Progenitor cell of endocrine pancreas (in vitro differentiated cells): Measurements from ENCODE around the gene AMELY. TPM values are rescaled to one million over a fixed set of nuclear protein-coding genes. Genes with fewer than 3 reads are reported as not detected.

Experiments
- DNase-seq: peaks from one replicate; pipeline ENCODE4 v3.0.0; 2021; ENCODE audit warnings: low spot score; ENCODE audit not compliant: unreplicated experiment
- H3K27ac Mint-ChIP-seq: 2 replicates; pipeline ENCODE4 v1.8.0; 2021; ENCODE audit warnings: mild to moderate bottlenecking, moderate library complexity, mixed read lengths
- H3K27me3 Mint-ChIP-seq: 2 replicates; pipeline ENCODE4 v1.8.0; 2021; ENCODE audit warnings: mixed read lengths
- H3K36me3 Mint-ChIP-seq: 2 replicates; pipeline ENCODE4 v1.8.0; 2022; ENCODE audit warnings: mixed read lengths; ENCODE audit not compliant: insufficient read depth
- H3K4me1 Mint-ChIP-seq: 2 replicates; pipeline ENCODE4 v1.8.0; 2021; ENCODE audit warnings: low read depth, mixed read lengths
- H3K4me3 Mint-ChIP-seq: 2 replicates; pipeline ENCODE4 v1.8.0; 2021; ENCODE audit warnings: low read depth, mild to moderate bottlenecking, moderate library complexity, mixed read lengths
- H3K9me3 Mint-ChIP-seq: 2 replicates; pipeline ENCODE4 v1.8.0; 2021; ENCODE audit warnings: low read depth, mixed read lengths
- total RNA-seq: library from RNA; stranded (reverse); gene quantifications from 2 replicates; pipeline ENCODE4 v1.2.1, GENCODE V29; 2021
- TF ChIP-seq, protein P1 (sequence below): fragments of 200-600 bp; sonication (generic); IDR thresholded peaks from one replicate; pipeline ENCODE4 v1.5.0; 2021; ENCODE audit warnings: antibody characterized with exemption, mild to moderate bottlenecking; ENCODE audit not compliant: unreplicated experiment

The AMELY gene
- total RNA-seq, 1 donor from 2014 or later = not detected

DNA sequence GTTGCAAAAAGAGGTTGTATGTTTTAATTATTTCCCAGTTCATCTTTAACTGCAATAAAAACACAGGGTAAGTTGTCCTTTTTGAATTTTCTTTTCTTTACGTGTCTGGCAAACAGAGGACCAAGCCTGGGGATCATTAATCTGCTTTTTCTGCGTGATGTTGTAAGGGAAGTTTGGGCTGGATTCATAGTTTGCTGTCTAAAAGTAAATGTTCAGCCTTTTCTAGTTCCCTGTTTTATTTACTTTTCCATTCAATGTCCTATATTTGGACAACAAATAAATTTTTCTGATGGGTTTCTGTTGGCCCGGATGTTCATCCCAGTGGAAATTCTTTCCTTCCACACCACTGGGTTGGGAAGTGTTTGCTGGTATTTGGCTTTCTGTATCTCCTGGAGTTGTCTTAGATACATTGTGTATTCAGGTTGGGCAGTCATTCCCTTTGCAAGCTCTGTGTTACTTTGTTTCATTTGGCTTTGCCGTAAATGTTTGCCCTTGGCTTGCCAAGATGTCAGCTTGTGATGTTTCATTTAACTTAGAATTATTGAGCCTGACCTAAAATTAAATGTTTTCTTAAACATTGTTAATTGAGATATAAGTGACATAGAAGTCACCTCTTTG lies 20.3 kb upstream of the AMELY start:
- Mint-ChIP-seq H3K36me3 (no peaks in the 10 kb centered on the region), H3K4me3 (no peak overlapping the region), H3K4me1 (no peaks in the 10 kb centered on the region), H3K27me3 (no peaks in the 10 kb centered on the region), H3K27ac (no peak overlapping the region), H3K9me3 (no peaks in the 10 kb centered on the region)
- DNase-seq = no peak
- TF ChIP-seq, protein P1, sequence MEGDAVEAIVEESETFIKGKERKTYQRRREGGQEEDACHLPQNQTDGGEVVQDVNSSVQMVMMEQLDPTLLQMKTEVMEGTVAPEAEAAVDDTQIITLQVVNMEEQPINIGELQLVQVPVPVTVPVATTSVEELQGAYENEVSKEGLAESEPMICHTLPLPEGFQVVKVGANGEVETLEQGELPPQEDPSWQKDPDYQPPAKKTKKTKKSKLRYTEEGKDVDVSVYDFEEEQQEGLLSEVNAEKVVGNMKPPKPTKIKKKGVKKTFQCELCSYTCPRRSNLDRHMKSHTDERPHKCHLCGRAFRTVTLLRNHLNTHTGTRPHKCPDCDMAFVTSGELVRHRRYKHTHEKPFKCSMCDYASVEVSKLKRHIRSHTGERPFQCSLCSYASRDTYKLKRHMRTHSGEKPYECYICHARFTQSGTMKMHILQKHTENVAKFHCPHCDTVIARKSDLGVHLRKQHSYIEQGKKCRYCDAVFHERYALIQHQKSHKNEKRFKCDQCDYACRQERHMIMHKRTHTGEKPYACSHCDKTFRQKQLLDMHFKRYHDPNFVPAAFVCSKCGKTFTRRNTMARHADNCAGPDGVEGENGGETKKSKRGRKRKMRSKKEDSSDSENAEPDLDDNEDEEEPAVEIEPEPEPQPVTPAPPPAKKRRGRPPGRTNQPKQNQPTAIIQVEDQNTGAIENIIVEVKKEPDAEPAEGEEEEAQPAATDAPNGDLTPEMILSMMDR = no peak

- Mint-ChIP-seq H3K27me3 (no peaks in the 10 kb centered on the region), H3K4me1 (no peaks in the 10 kb centered on the region), H3K4me3 (no peak overlapping the region)
These were observed 17.7 kb upstream of the AMELY start for GRCh38 chrY:6929237-6929636.

GRCh38 chrY:6928265-6928664 lies 16.7 kb upstream of the AMELY start:
- Mint-ChIP-seq H3K27ac (no peak overlapping the region), H3K4me1 (no peaks in the 10 kb centered on the region)
- TF ChIP-seq, protein P1 = no peak

More at GRCh38 chrY:6929237-6929636, 17.7 kb upstream of the AMELY start:
- H3K27ac Mint-ChIP-seq = no peak overlapping the region
- H3K9me3 Mint-ChIP-seq = no peaks in the 10 kb centered on the region
- DNase-seq = no peak
- TF ChIP-seq, protein P1 = no peak
- no peaks in the 10 kb centered on the region for H3K36me3 Mint-ChIP-seq

DNA sequence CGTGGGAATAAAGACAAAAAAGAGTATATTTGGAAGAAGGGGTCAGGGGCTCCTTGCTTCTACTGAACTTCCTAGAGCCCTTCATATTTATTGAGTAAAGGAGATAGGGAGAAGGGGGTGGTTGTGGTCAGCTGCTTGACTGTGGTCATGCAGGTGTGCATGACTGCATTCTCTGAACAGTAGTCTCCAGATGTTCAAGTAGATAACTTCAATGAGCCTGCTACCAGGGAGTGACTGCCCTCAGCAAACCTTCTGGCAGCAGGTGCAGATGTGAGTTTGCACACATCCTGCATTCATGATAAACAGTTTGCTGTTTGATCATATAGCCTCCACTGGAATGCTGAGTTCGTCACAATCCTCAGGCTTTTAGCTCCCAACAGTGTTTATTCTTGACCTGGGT lies 9.5 kb upstream of the AMELY start:
- no peaks in the 10 kb centered on the region for H3K4me1 Mint-ChIP-seq

More at GRCh38 chrY:6928265-6928664, 16.7 kb upstream of the AMELY start:
- no peak overlapping the region for H3K4me3 Mint-ChIP-seq
- H3K27me3 Mint-ChIP-seq = no peaks in the 10 kb centered on the region
- H3K9me3 Mint-ChIP-seq = no peaks in the 10 kb centered on the region
- no peak for DNase-seq
- H3K36me3 Mint-ChIP-seq = no peaks in the 10 kb centered on the region

DNA sequence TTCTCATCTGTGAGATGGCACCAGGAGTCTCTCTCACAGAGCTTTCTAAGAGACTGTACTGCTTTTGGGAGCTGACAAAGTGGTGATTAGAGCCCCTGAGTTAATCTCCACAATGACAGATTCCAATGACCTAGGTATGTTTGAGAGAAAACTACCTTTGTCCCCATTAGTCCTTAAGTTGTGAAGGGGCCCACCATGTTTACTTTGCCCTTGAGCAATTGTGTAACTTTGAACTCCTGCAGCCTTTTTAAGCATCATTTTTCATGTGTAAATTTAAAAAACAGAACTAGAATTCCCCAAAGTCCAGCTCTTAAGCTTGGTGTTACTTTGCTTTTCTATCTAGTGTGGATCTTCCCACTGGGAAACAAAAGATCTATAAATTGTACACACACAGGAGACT lies 1.8 kb upstream of the AMELY start:
- TF ChIP-seq, protein P1 = no peak
- Mint-ChIP-seq H3K9me3 (no peaks in the 10 kb centered on the region), H3K36me3 (no peaks in the 10 kb centered on the region), H3K27ac (no peak overlapping the region), H3K4me3 (no peak overlapping the region), H3K27me3 (no peaks in the 10 kb centered on the region), H3K4me1 (no peaks in the 10 kb centered on the region)
- DNase-seq = no peak

More for the DNA sequence above, 9.5 kb upstream of the AMELY start:
- Mint-ChIP-seq H3K27me3 (no peaks in the 10 kb centered on the region), H3K27ac (no peak overlapping the region), H3K36me3 (no peaks in the 10 kb centered on the region), H3K4me3 (no peak overlapping the region), H3K9me3 (no peaks in the 10 kb centered on the region)
- TF ChIP-seq, protein P1 = no peak
- no peak for DNase-seq
